Keratinocyte (primary cell): ENCODE measurements around the gene POM121L2. TPM values are rescaled to one million over a fixed set of nuclear protein-coding genes. Genes with fewer than 3 reads are reported as not detected.
A peak's percentile ranks its signal among the peaks of the same experiment; 100 is the strongest.

ENCODE experiments used
- DNase-seq: peaks from one replicate; pipeline ENCODE4 v3.0.0-alpha.2; 2011; ENCODE audit warnings: low read depth, missing footprints, low spot score
- FAIRE-seq: peaks from 2 replicates; lab custom pipeline; 2011; peaks lifted over from hg19 to GRCh38; lab: Jason Lieb, UNC
- H2AFZ ChIP-seq: 2 replicates; pipeline ENCODE4 v1.6.0; 2012; ENCODE audit warnings: low read length, control low read depth, inconsistent platforms; ENCODE audit not compliant: control insufficient read depth
- H3K27ac ChIP-seq: 2 replicates; pipeline ENCODE4 v1.5.1; 2011; ENCODE audit warnings: low read length; ENCODE audit not compliant: control insufficient read depth, insufficient read depth
- H3K27me3 ChIP-seq: 3 replicates; pipeline ENCODE4 v1.6.0; 2011; ENCODE audit warnings: low read length; ENCODE audit not compliant: control insufficient read depth, insufficient read depth; ENCODE audit errors: extremely low read depth
- H3K36me3 ChIP-seq, 2 experiments: 2 replicates in 1 of 2; 3 replicates in 1 of 2; pipeline ENCODE4 v1.5.1; 2011; ENCODE audit warnings: low read length in 2 of 2, mild to moderate bottlenecking in 1 of 2; ENCODE audit not compliant: control insufficient read depth in 2 of 2, insufficient read depth in 2 of 2; ENCODE audit errors: extremely low read depth in 1 of 2
- H3K4me1 ChIP-seq: 3 replicates; pipeline ENCODE4 v1.5.1; 2011; ENCODE audit warnings: low read length; ENCODE audit not compliant: control insufficient read depth, insufficient read depth; ENCODE audit errors: extremely low read depth
- H3K4me2 ChIP-seq: 3 replicates; pipeline ENCODE4 v1.6.0; 2011; ENCODE audit warnings: low read depth, low read length; ENCODE audit not compliant: control insufficient read depth, insufficient read depth; ENCODE audit errors: extremely low read depth
- H3K4me3 ChIP-seq, 3 experiments: fragments of 200-600 bp in 1 of 3; sonication (generic) in 1 of 3; 2 replicates in 2 of 3; 3 replicates in 1 of 3; pipeline ENCODE4 v1.5.1; 2011 to 2016; ENCODE audit warnings: low read length in 3 of 3, mild to moderate bottlenecking in 3 of 3, control low read depth in 2 of 3, inconsistent platforms in 1 of 3, low read depth in 1 of 3, mixed read lengths in 1 of 3, mixed run types in 1 of 3, moderate library complexity in 1 of 3; ENCODE audit not compliant: control insufficient read depth in 2 of 3, insufficient read depth in 2 of 3; ENCODE audit errors: extremely low read depth in 1 of 3
- H3K79me2 ChIP-seq: 2 replicates; pipeline ENCODE4 v1.6.0; 2012; ENCODE audit warnings: low read length; ENCODE audit not compliant: control insufficient read depth, insufficient read depth
- H3K9ac ChIP-seq: 3 replicates; pipeline ENCODE4 v1.6.0; 2011; ENCODE audit warnings: low read length; ENCODE audit not compliant: control insufficient read depth, insufficient read depth; ENCODE audit errors: extremely low read depth
- H3K9me1 ChIP-seq: 3 replicates; pipeline ENCODE4 v1.6.0; 2011; ENCODE audit warnings: low read length; ENCODE audit not compliant: control insufficient read depth, insufficient read depth; ENCODE audit errors: extremely low read depth
- H3K9me3 ChIP-seq: 2 replicates; pipeline ENCODE4 v1.5.1; 2012; ENCODE audit warnings: low read depth, low read length; ENCODE audit not compliant: control insufficient read depth
- H4K20me1 ChIP-seq: 3 replicates; pipeline ENCODE4 v1.6.0; 2011; ENCODE audit warnings: low read length; ENCODE audit not compliant: control insufficient read depth, insufficient read depth; ENCODE audit errors: extremely low read depth
- CTCF ChIP-seq, 3 experiments: IDR thresholded peaks in 1 of 3; conservative IDR thresholded peaks in 1 of 3; optimal IDR thresholded peaks in 1 of 3; 2 replicates in 2 of 3; 3 replicates in 1 of 3; pipeline versions ENCODE3 to v1.5.1; 2011; ENCODE audit warnings: low read length in 3 of 3, mild to moderate bottlenecking in 3 of 3, moderate library complexity in 2 of 3, control low read depth in 1 of 3, inconsistent platforms in 1 of 3; ENCODE audit not compliant: insufficient read depth in 2 of 3; ENCODE audit errors: extremely low read depth in 1 of 3
- EZH2 ChIP-seq: IDR thresholded peaks from one replicate; pipeline ENCODE4 v1.6.1; 2012; ENCODE audit warnings: inconsistent platforms, mild to moderate bottlenecking, low read length, moderate library complexity
- dilution Hi-C: fragments of 300-500 bp; cut with MboI; formaldehyde crosslinking; loops from one replicate; pipeline ENCODE4 v1.7.0; 2020; ENCODE audit warnings: low sequenced_read_pairs; ENCODE audit not compliant: extremely low pct_ligation_motif_present
- polyA minus RNA-seq, 3 experiments: library from RNA; depleted of rRNA, polyadenylated mRNA; stranded (reverse); fragments of >200 nt; gene quantifications; 1 replicate in 1 of 3; 2 replicates in 1 of 3; 3 replicates in 1 of 3; pipeline ENCODE4 v1.2.3, GENCODE V29; 2011
- polyA plus RNA-seq, 5 experiments: library from polyadenylated mRNA; depleted of rRNA in 3 of 5; stranded (reverse) in 3 of 5; stranded (forward) in 1 of 5; unstranded in 1 of 5; fragments of >200 nt; gene quantifications; 1 replicate in 1 of 5; 2 replicates in 3 of 5; 3 replicates in 1 of 5; pipeline versions ENCODE4 v1.2.1 to v1.2.3, GENCODE V29; 2011 to 2012; ENCODE audit warnings: missing spikeins in 2 of 5, low read depth in 1 of 5, low replicate concordance in 1 of 5

POM121L2 gene
- polyA plus RNA-seq = 0.01 TPM in 1 of 3 replicates, not detected in the others
- polyA plus RNA-seq (2011; ENCODE audit: low read depth) = not detected
- polyA plus RNA-seq (2011; cell fraction: cytosol; rRNA removed) = not detected in 2 replicates
- 0.03 and 0.04 TPM in 2 replicates for polyA plus RNA-seq (2011; cell fraction: nucleus; rRNA removed)
- polyA plus RNA-seq (2012; ENCODE audit: low replicate concordance) = not detected in 2 replicates
- polyA minus RNA-seq = not detected in 3 replicates
- polyA minus RNA-seq (2011; cell fraction: cytosol; rRNA and poly(A)+ RNA removed) = not detected
- polyA minus RNA-seq (2011; cell fraction: nucleus; rRNA and poly(A)+ RNA removed) = not detected in 2 replicates

DNA sequence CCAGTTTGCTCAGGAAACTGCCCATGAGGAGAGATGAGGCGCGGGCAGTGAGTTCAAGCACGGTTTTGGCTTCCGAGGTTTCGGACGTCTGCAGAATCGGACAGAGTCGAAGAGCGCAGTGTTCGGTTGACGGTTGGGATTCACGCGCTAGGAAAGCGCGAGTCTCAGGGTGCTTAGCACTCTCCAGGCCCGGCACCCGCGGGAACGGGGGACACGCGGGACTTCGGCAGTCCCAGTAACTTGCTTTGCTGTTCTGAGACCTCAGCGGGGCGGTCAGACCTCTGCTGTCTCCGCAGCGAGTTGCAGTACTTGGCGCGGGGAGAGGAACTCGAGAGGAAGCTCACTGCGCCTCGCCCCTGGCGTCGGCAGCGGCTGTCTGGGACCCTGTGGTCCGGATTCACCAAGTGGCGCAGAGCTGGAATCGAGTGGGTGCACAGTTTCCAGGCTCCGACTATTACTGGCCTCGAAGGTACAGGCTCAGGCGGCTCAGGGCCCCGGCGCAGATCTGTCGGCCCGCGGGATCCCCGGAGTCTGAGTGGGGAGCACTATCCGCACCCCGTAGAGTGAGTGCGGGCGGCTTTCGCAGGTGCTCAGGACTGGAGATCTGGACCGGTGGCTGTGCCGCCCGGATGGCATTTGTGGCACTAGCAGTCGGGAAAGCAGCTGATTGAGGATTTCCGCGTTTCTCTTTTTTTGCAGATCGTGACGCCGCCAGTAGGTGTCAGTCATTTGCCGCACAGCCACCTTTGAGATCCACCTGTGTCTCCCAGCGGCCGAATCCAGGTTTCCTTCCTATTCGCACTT, at the start of gene POM121L2:
Gene POM121L2 (minus strand): TSS at position 128 of the 804 bp plus-strand sequence. CDS start 103 bp downstream, at position 25.
- peak within 1 kb of the TSS; percentile 55 for H3K9ac ChIP-seq
- dilution Hi-C loops = no loop called here
- peaks cover 3% of the 10 kb centered on the region for H3K4me1 ChIP-seq
- H3K9me3 ChIP-seq = no peaks in the 10 kb centered on the region
- H3K36me3 ChIP-seq = no peaks in the 10 kb centered on the region
- H3K79me2 ChIP-seq = no peaks in the 10 kb centered on the region
- no peak for DNase-seq
- no peaks in the 10 kb centered on the region for H4K20me1 ChIP-seq
- peaks cover 11% of the 10 kb centered on the region for H3K27me3 ChIP-seq
- FAIRE-seq = peak; percentile 76
- H3K4me3 ChIP-seq = peak within 1 kb of the TSS; percentile 53 to 83 (median 78)
- H3K9me1 ChIP-seq = no peaks in the 10 kb centered on the region
- H3K27ac ChIP-seq = no peak within 1 kb of the TSS
- H3K4me2 ChIP-seq = peak within 1 kb of the TSS; percentile 94
- peak within 1 kb of the TSS; percentile 94 for H2AFZ ChIP-seq
- TF ChIP-seq EZH2 (no peak), CTCF (optimal IDR thresholded peaks at IDR 0.05 in 1 of 3, IDR thresholded peaks at IDR 0.05 in 1 of 3, conservative IDR thresholded peaks at IDR 0.05 in 1 of 3; ENCODE audit: extremely low read depth in 1 of 3, insufficient read depth in 2 of 3, low read length in 3 of 3) (peak; percentile 81 to 89 (median 87))

GRCh38 chr6:27359231-27359630, 47.2 kb upstream of the POM121L2 start:
- no peak overlapping the region for H3K9ac ChIP-seq
- H4K20me1 ChIP-seq = no peaks in the 10 kb centered on the region
- H3K79me2 ChIP-seq = no peaks in the 10 kb centered on the region
- DNase-seq (no peak), FAIRE-seq (no peak)
- no peak overlapping the region for H3K4me3 ChIP-seq
- H3K9me3 ChIP-seq = peaks cover 13% of the 10 kb centered on the region
- dilution Hi-C loops = no loop called here
- H3K9me1 ChIP-seq = no peaks in the 10 kb centered on the region
- no peaks in the 10 kb centered on the region for H3K27me3 ChIP-seq
- H3K4me1 ChIP-seq = no peaks in the 10 kb centered on the region
- H3K4me2 ChIP-seq = no peak overlapping the region
- H3K36me3 ChIP-seq = no peaks in the 10 kb centered on the region
- H3K27ac ChIP-seq = no peak overlapping the region
- TF ChIP-seq EZH2 (no peak), CTCF (optimal IDR thresholded peaks at IDR 0.05 in 1 of 3, IDR thresholded peaks at IDR 0.05 in 1 of 3, conservative IDR thresholded peaks at IDR 0.05 in 1 of 3; ENCODE audit: extremely low read depth in 1 of 3, insufficient read depth in 2 of 3, low read length in 3 of 3) (no peak)
- H2AFZ ChIP-seq = no peak overlapping the region
